ENCODE data around the gene FBN1. TPM values are rescaled to one million over a fixed set of nuclear protein-coding genes. Genes with fewer than 3 reads are reported as not detected.

FBN1 gene
- total and polyA plus RNA-seq, 2 of the 13 experiments (the other 11 are each of a cell fraction or from before 2014, with no cell fraction given), result 1.5 to 3.0 TPM

DNA sequence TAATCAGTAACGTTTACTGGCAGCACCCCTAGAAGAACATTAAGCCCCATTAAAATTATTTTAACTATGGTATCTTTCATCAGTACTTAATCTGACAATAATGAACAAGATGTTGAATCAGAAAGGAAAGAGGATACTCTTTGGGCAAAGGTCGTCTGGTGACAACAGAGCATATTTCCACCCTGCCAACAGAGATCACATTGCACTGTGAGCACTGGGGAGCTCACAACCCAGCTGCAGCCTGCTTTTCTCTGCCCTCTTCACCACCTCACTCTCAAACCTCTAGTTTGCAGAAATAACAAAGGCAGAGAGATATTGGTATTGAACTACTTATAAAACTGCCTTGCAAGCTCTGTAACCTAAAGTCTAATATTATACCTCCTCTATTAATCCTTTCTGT is 130.0 kb downstream of the FBN1 start (continued):
- no peak for TF ChIP-seq DNMT1 (CRISPR knock-in tag; IDR thresholded peaks at IDR 0.05)
- TF ChIP-seq MXD4 (CRISPR knock-in tag; IDR thresholded peaks at IDR 0.05), result no peak
- TF ChIP-seq SUZ12 (IDR thresholded peaks at IDR 0.05; ENCODE audit: low read depth, low read length), result no peak
- TF ChIP-seq, protein P1, sequence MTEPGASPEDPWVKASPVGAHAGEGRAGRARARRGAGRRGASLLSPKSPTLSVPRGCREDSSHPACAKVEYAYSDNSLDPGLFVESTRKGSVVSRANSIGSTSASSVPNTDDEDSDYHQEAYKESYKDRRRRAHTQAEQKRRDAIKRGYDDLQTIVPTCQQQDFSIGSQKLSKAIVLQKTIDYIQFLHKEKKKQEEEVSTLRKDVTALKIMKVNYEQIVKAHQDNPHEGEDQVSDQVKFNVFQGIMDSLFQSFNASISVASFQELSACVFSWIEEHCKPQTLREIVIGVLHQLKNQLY (CRISPR knock-in tag; IDR thresholded peaks at IDR 0.05), result no peak
- no peak for TF ChIP-seq KDM3A (CRISPR knock-in tag; IDR thresholded peaks at IDR 0.05; ENCODE audit: low read depth)
- TF ChIP-seq CHCHD3 (CRISPR knock-in tag; IDR thresholded peaks at IDR 0.05), result no peak
- TF ChIP-seq ISX (CRISPR knock-in tag; conservative IDR thresholded peaks at IDR 0.05), result no peak
- no peak for TF ChIP-seq FUBP1 (CRISPR knock-in tag; IDR thresholded peaks at IDR 0.05; ENCODE audit: borderline replicate concordance)

- Histone ChIP-seq H3K79me2 (ENCODE audit: insufficient read depth, low read length) (no peaks in the 10 kb centered on the region), H4K20me1 (ENCODE audit: insufficient read depth, low read length) (no peaks in the 10 kb centered on the region), H3K4me1 (ENCODE audit: insufficient read depth, low read length) (no peaks in the 10 kb centered on the region), H3K9me3 (ENCODE audit: low read length) (no peaks in the 10 kb centered on the region), H3K9ac (ENCODE audit: insufficient read depth, low read depth, low read length) (no peak overlapping the region), H3K4me2 (ENCODE audit: low read depth, low read length) (no peak overlapping the region), H3K36me3 (replicated peaks in 1 of 2; ENCODE audit: control insufficient read depth in 1 of 2, insufficient read depth in 2 of 2, low read length in 2 of 2) (no peaks in the 10 kb centered on the region), H2AFZ (ENCODE audit: low read length) (no peak overlapping the region), H3K27ac (ENCODE audit: extremely low read length, insufficient read depth, low read length) (no peak overlapping the region), H3K27me3 (ENCODE audit: control insufficient read depth in 1 of 2, insufficient read depth in 2 of 2, low read length in 2 of 2) (no peaks in the 10 kb centered on the region), H3K4me3 (replicated peaks in 1 of 3; ENCODE audit: insufficient read depth in 1 of 3, low read depth in 2 of 3, low read length in 3 of 3) (no peak overlapping the region)
- intact Hi-C loops (cut with micrococcal nuclease; ENCODE audit: unreplicated experiment), result loop anchor here (10.0 kb wide), 1 partner anchor 99 kb away; no protein-coding TSS in a partner anchor
- POLR2A ChIA-PET, result no interaction called here
- DNase-seq (ENCODE audit: low spot score) (no peak), FAIRE-seq (no peak), ATAC-seq (no peak)
- no TSS peak for BruUV-seq (replicated peaks)
- CTCF ChIA-PET (ENCODE audit: low intra/inter-chr PET ratio, low total read pairs), result no interaction called here
- 86% methylated on average over 2 of the region's 2 CpGs for WGBS (ENCODE audit: low lambda C conversion rate)
- in situ Hi-C loops (cut with HindIII; ENCODE audit: extremely low pct_ligation_motif_present, low pct_unique_long_range_greater_than_20kb), result loop anchor here (10.0 kb wide), 1 partner anchor 159 kb away; no protein-coding TSS in a partner anchor
- TF ChIP-seq MAFF (IDR thresholded peaks at IDR 0.05; ENCODE audit: low read depth, low read length) (peak; percentile 93), BCL3 (CRISPR knock-in tag; IDR thresholded peaks at IDR 0.05) (no peak), HOXA5 (CRISPR knock-in tag; IDR thresholded peaks at IDR 0.05) (no peak), GPN1 (CRISPR knock-in tag; IDR thresholded peaks at IDR 0.05; ENCODE audit: borderline replicate concordance) (no peak), SIN3B (IDR thresholded peaks at IDR 0.05; ENCODE audit: low read length) (no peak), ISL2 (CRISPR knock-in tag; IDR thresholded peaks at IDR 0.05) (no peak), ZNF18 (CRISPR knock-in tag; IDR thresholded peaks at IDR 0.05; ENCODE audit: insufficient replicate concordance) (no peak), MAFK (conservative IDR thresholded peaks at IDR 0.05 in 1 of 2, IDR thresholded peaks at IDR 0.05 in 1 of 2; ENCODE audit: low read length in 2 of 2) (peak; percentile 88 to 96)
Measured at GRCh38 chr15:48514103-48514816, 131.2 kb downstream of the FBN1 start.
